Activated T-helper 17 cell treated with anti-CD3 and anti-CD28 coated beads, Interleukin-2, amount 50 U/mL, for 72 hours (primary cell): ENCODE results near the gene CLPTM1L. TPM values are rescaled to one million over a fixed set of nuclear protein-coding genes. Genes with fewer than 3 reads are reported as not detected.
"Not testable (repeated sequence)": the region's sequence is repeated elsewhere in the genome, so short reads cannot be mapped to it uniquely, and the experiment has no call there.

Experiments
- ATAC-seq: fragments of 150-1000 bp; cut with Tn5 transposase; replicated peaks from 2 replicates; pipeline ENCODE4 v1.10.0; 2021; ENCODE audit warnings: mild to moderate bottlenecking, moderate library complexity
- H3K27ac Mint-ChIP-seq: one replicate; pipeline ENCODE4 v1.8.0; 2022; ENCODE audit warnings: mixed read lengths
- H3K27me3 Mint-ChIP-seq: one replicate; pipeline ENCODE4 v1.8.0; 2022; ENCODE audit warnings: mixed read lengths
- H3K36me3 Mint-ChIP-seq: one replicate; pipeline ENCODE4 v1.8.0; 2022; ENCODE audit warnings: low read depth, mild to moderate bottlenecking, mixed read lengths
- H3K4me1 Mint-ChIP-seq: one replicate; pipeline ENCODE4 v1.8.0; 2022; ENCODE audit warnings: mixed read lengths
- H3K4me3 Mint-ChIP-seq: one replicate; pipeline ENCODE4 v1.8.0; 2022; ENCODE audit warnings: mild to moderate bottlenecking, mixed read lengths
- H3K9me3 Mint-ChIP-seq: one replicate; pipeline ENCODE4 v1.8.0; 2022; ENCODE audit warnings: mixed read lengths
- total RNA-seq, 2 donors: library from RNA; stranded (reverse); gene quantifications; one replicate each; pipeline ENCODE4 v1.2.3, GENCODE V29; 2022

Gene CLPTM1L
- total RNA-seq, 2 donors from 2014 or later: 42.3 to 118 TPM

DNA sequence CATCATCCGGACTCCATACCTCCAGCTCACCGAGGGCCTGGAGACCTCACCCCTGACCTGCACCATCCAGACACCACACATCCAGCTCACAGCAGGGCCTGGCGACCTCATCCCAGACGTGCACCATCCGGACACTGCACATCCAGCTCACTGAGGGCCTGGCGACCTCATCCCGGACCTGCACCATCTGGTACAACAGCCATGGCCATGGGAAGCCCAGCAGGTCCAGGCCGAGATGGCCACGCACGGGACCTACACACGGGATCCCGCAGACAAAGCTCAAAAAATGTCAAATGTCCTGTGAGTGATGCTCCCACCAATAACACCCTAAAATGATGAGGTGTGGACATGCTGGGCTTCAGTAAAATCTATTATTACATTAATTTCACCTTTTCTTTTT lies 59.8 kb downstream of the CLPTM1L start:
- H3K36me3 Mint-ChIP-seq: no peaks in the 10 kb centered on the region
- H3K4me3 Mint-ChIP-seq: no peak overlapping the region
- H3K4me1 Mint-ChIP-seq: no peaks in the 10 kb centered on the region
- H3K27ac Mint-ChIP-seq: no peak overlapping the region
- ATAC-seq: no peak
- no peaks in the 10 kb centered on the region for H3K27me3 Mint-ChIP-seq
- no peaks in the 10 kb centered on the region for H3K9me3 Mint-ChIP-seq

GRCh38 chr5:1284336-1284970 lies 60.4 kb downstream of the CLPTM1L start:
- H3K9me3 Mint-ChIP-seq, H3K36me3 Mint-ChIP-seq, H3K27ac Mint-ChIP-seq, H3K4me3 Mint-ChIP-seq, ATAC-seq, H3K4me1 Mint-ChIP-seq, H3K27me3 Mint-ChIP-seq: not testable (repeated sequence)

DNA sequence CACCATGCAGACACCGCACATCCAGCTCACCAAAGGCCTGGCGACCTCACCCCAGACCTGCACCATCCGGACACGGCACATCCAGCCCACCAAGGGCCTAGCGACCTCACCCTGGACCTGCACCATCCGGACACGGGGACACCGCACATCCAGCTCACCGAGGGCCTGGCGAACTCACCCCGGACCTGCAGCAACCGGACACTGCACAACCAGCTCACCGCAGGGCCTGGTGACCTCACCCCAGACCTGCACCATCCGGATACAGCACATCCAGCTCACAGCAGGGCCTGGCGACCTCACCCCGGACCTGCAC lies 61.2 kb downstream of the CLPTM1L start:
- H3K27ac Mint-ChIP-seq, H3K4me1 Mint-ChIP-seq, ATAC-seq, H3K4me3 Mint-ChIP-seq, H3K36me3 Mint-ChIP-seq, H3K27me3 Mint-ChIP-seq, H3K9me3 Mint-ChIP-seq: not testable (repeated sequence)

- H3K9me3 Mint-ChIP-seq, ATAC-seq, H3K27me3 Mint-ChIP-seq, H3K4me3 Mint-ChIP-seq, H3K27ac Mint-ChIP-seq, H3K36me3 Mint-ChIP-seq, H3K4me1 Mint-ChIP-seq: not testable (repeated sequence)
Measured at GRCh38 chr5:1282993-1283728, 61.7 kb downstream of the CLPTM1L start.

GRCh38 chr5:1282131-1282992 lies 62.5 kb downstream of the CLPTM1L start:
- Mint-ChIP-seq H3K36me3 (no peaks in the 10 kb centered on the region), H3K4me1 (no peaks in the 10 kb centered on the region), H3K9me3 (no peaks in the 10 kb centered on the region), H3K27me3 (no peaks in the 10 kb centered on the region), H3K27ac (no peak overlapping the region), H3K4me3 (no peak overlapping the region)
- no peak for ATAC-seq

GRCh38 chr5:1281038-1281882 lies 63.6 kb downstream of the CLPTM1L start:
- Mint-ChIP-seq H3K4me1 (no peaks in the 10 kb centered on the region), H3K27me3 (no peaks in the 10 kb centered on the region), H3K36me3 (no peaks in the 10 kb centered on the region), H3K9me3 (no peaks in the 10 kb centered on the region), H3K4me3 (no peak overlapping the region), H3K27ac (no peak overlapping the region)
- ATAC-seq: no peak

- H3K4me3 Mint-ChIP-seq: no peak overlapping the region
- H3K27ac Mint-ChIP-seq: no peak overlapping the region
- no peaks in the 10 kb centered on the region for H3K27me3 Mint-ChIP-seq
- ATAC-seq: no peak
- no peaks in the 10 kb centered on the region for H3K9me3 Mint-ChIP-seq
- H3K36me3 Mint-ChIP-seq: no peaks in the 10 kb centered on the region
- H3K4me1 Mint-ChIP-seq: no peaks in the 10 kb centered on the region
Measured at GRCh38 chr5:1280177-1281037, 64.5 kb downstream of the CLPTM1L start.

DNA sequence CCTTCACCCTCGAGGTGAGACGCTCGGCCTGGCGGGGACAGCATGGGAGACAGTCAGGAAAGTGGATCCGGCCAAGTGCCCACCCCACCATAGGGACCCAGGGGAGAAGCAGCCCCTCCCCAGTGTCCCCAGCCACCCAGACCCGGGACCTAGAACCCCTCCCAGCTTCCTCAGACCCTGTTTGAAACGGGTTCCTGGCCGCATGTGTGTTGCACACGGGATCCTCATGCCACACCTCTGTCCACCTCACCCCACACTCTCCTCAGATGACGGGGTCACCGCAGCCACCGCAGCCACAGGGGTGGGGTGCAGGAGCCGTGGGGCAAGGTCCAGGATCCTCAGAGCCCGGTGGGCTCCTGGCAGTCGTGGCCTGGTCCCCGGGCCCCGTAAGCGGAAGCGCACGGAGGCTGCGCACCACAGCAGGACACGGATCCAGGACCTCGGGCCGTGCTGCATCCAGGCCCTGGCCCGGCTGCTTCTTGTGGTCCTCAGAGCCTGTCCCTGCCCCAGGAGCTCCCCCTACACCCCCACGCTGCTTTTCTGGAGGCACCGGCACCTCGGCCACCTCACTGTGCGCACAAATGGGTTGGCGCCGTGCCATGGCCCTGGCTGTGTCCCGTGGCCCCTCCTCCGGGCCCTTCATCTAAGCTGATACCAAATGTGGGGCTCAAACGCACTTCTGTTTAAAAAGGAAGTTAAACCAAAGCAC lies 65.3 kb downstream of the CLPTM1L start:
- Mint-ChIP-seq H3K36me3 (no peaks in the 10 kb centered on the region), H3K9me3 (no peaks in the 10 kb centered on the region), H3K27ac (no peak overlapping the region), H3K4me3 (no peak overlapping the region), H3K27me3 (no peaks in the 10 kb centered on the region), H3K4me1 (no peaks in the 10 kb centered on the region)
- ATAC-seq: no peak

DNA sequence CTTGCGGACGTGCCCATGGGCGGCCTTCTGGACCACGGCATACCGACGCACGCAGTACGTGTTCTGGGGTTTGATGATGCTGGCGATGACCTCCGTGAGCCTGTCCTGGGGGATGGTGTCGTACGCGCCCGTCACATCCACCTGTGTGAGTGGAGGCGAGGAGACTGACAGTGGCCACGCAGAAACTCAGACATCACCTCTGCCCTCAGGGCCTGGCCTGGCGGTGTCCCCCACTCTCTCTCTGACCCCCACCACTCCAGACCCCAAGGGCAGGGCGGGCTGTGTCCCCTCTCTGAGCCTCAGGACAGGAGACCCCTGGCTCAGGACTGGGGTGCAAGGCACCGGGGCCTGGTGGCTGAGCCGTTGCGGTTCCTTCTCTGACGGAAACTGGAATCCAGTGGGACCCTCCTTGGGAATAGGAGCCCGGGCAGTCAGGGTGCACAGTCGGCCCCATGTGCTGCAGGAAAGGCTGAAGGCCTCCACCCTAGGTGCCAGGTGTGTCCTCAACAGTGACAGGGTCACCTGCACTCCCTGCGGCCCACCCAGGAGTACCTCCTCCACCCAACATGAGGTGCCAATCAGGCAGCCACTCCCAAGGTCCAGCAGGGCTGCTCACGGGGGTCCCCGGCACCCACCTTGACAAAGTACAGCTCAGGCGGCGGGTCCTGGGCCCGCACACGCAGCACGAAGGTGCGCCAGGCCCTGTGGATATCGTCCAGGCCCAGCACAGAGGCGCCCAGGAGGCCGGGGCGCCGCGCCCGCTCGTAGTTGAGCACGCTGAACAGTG lies 66.0 kb downstream of the CLPTM1L start:
- Mint-ChIP-seq H3K27ac (no peak overlapping the region), H3K36me3 (no peaks in the 10 kb centered on the region), H3K4me1 (no peaks in the 10 kb centered on the region), H3K9me3 (no peaks in the 10 kb centered on the region), H3K27me3 (no peaks in the 10 kb centered on the region), H3K4me3 (no peak overlapping the region)
- ATAC-seq: no peak

GRCh38 chr5:1278216-1278615 lies 66.7 kb downstream of the CLPTM1L start:
- no peaks in the 10 kb centered on the region for H3K27me3 Mint-ChIP-seq
- no peaks in the 10 kb centered on the region for H3K36me3 Mint-ChIP-seq
- no peak for ATAC-seq
- H3K4me3 Mint-ChIP-seq: no peak overlapping the region
- H3K4me1 Mint-ChIP-seq: no peaks in the 10 kb centered on the region
- no peak overlapping the region for H3K27ac Mint-ChIP-seq
- no peaks in the 10 kb centered on the region for H3K9me3 Mint-ChIP-seq

- H3K27me3 Mint-ChIP-seq: no peaks in the 10 kb centered on the region
- no peaks in the 10 kb centered on the region for H3K9me3 Mint-ChIP-seq
- no peak overlapping the region for H3K27ac Mint-ChIP-seq
- no peaks in the 10 kb centered on the region for H3K4me1 Mint-ChIP-seq
- ATAC-seq: no peak
- no peaks in the 10 kb centered on the region for H3K36me3 Mint-ChIP-seq
- H3K4me3 Mint-ChIP-seq: no peak overlapping the region
Measured at GRCh38 chr5:1277781-1278180, 67.1 kb downstream of the CLPTM1L start.

GRCh38 chr5:1277331-1277730 lies 67.6 kb downstream of the CLPTM1L start:
- H3K4me3 Mint-ChIP-seq: no peak overlapping the region
- no peaks in the 10 kb centered on the region for H3K4me1 Mint-ChIP-seq
- H3K9me3 Mint-ChIP-seq: no peaks in the 10 kb centered on the region
- ATAC-seq: no peak
- no peak overlapping the region for H3K27ac Mint-ChIP-seq
- H3K36me3 Mint-ChIP-seq: no peaks in the 10 kb centered on the region
- H3K27me3 Mint-ChIP-seq: no peaks in the 10 kb centered on the region

- H3K27ac Mint-ChIP-seq: no peak overlapping the region
- no peaks in the 10 kb centered on the region for H3K9me3 Mint-ChIP-seq
- ATAC-seq: no peak
- H3K4me3 Mint-ChIP-seq: no peak overlapping the region
- H3K27me3 Mint-ChIP-seq: no peaks in the 10 kb centered on the region
- H3K4me1 Mint-ChIP-seq: no peaks in the 10 kb centered on the region
- H3K36me3 Mint-ChIP-seq: no peaks in the 10 kb centered on the region
Measured at GRCh38 chr5:1276930-1277329, 68.0 kb downstream of the CLPTM1L start.
